ENCODE results near the gene FAIM2. TPM values are rescaled to one million over a fixed set of nuclear protein-coding genes. Genes with fewer than 3 reads are reported as not detected.

FAIM2 gene
- total RNA-seq, 2 donors from 2014 or later: 2.8 TPM

- Histone ChIP-seq H3K36me3 (no peaks in the 10 kb centered on the region), H3K4me3 (no peak overlapping the region), H3K9me3 (no peaks in the 10 kb centered on the region), H3K27me3 (replicated peaks; ENCODE audit: insufficient read depth) (no peaks in the 10 kb centered on the region), H3K4me1 (ENCODE audit: control insufficient read depth in 1 of 2, low read depth in 2 of 2) (no peaks in the 10 kb centered on the region), H3K27ac (no peak overlapping the region)
- no peak for DNase-seq (ENCODE audit: low spot score)
- TF ChIP-seq CTCF (IDR thresholded peaks at IDR 0.05): no peak
- ATAC-seq (ENCODE audit: insufficient number of reproducible peaks, low FRiP score, low read depth): no peak
Measured at GRCh38 chr12:49939307-49939706, 35.6 kb upstream of the FAIM2 start.

- no peak for DNase-seq (ENCODE audit: low spot score)
- Histone ChIP-seq H3K4me3 (no peak overlapping the region), H3K9me3 (no peaks in the 10 kb centered on the region), H3K27me3 (replicated peaks; ENCODE audit: insufficient read depth) (no peaks in the 10 kb centered on the region), H3K27ac (no peak overlapping the region), H3K36me3 (no peaks in the 10 kb centered on the region), H3K4me1 (ENCODE audit: control insufficient read depth in 1 of 2, low read depth in 2 of 2) (no peaks in the 10 kb centered on the region)
- ATAC-seq (ENCODE audit: insufficient number of reproducible peaks, low FRiP score, low read depth): no peak
- no peak for TF ChIP-seq CTCF (IDR thresholded peaks at IDR 0.05)
Measured at GRCh38 chr12:49937639-49938300, 34.1 kb upstream of the FAIM2 start.

- TF ChIP-seq CTCF (IDR thresholded peaks at IDR 0.05): no peak
Measured at GRCh38 chr12:49936925-49937324, 33.2 kb upstream of the FAIM2 start.

GRCh38 chr12:49934505-49934904 is 30.8 kb upstream of the FAIM2 start:
- Histone ChIP-seq H3K27me3 (replicated peaks; ENCODE audit: insufficient read depth) (no peaks in the 10 kb centered on the region), H3K27ac (no peak overlapping the region), H3K36me3 (no peaks in the 10 kb centered on the region), H3K9me3 (no peaks in the 10 kb centered on the region), H3K4me1 (ENCODE audit: control insufficient read depth in 1 of 2, low read depth in 2 of 2) (no peaks in the 10 kb centered on the region), H3K4me3 (no peak overlapping the region)
- ATAC-seq (ENCODE audit: insufficient number of reproducible peaks, low FRiP score, low read depth): no peak
- TF ChIP-seq CTCF (IDR thresholded peaks at IDR 0.05): no peak
- no peak for DNase-seq (ENCODE audit: low spot score)

More at GRCh38 chr12:49936925-49937324, 33.2 kb upstream of the FAIM2 start:
- no peaks in the 10 kb centered on the region for H3K36me3 ChIP-seq
- H3K27me3 ChIP-seq (replicated peaks; ENCODE audit: insufficient read depth): no peaks in the 10 kb centered on the region
- no peak overlapping the region for H3K27ac ChIP-seq
- H3K4me1 ChIP-seq (ENCODE audit: control insufficient read depth in 1 of 2, low read depth in 2 of 2): no peaks in the 10 kb centered on the region
- no peak overlapping the region for H3K4me3 ChIP-seq
- ATAC-seq (ENCODE audit: insufficient number of reproducible peaks, low FRiP score, low read depth) (no peak), DNase-seq (ENCODE audit: low spot score) (no peak)
- H3K9me3 ChIP-seq: no peaks in the 10 kb centered on the region

- ATAC-seq (ENCODE audit: insufficient number of reproducible peaks, low FRiP score, low read depth) (no peak), DNase-seq (ENCODE audit: low spot score) (no peak)
- no peaks in the 10 kb centered on the region for H3K36me3 ChIP-seq
- no peaks in the 10 kb centered on the region for H3K9me3 ChIP-seq
- H3K4me1 ChIP-seq (ENCODE audit: control insufficient read depth in 1 of 2, low read depth in 2 of 2): no peaks in the 10 kb centered on the region
- no peak overlapping the region for H3K27ac ChIP-seq
- H3K4me3 ChIP-seq: no peak overlapping the region
- H3K27me3 ChIP-seq (replicated peaks; ENCODE audit: insufficient read depth): no peaks in the 10 kb centered on the region
- TF ChIP-seq CTCF (IDR thresholded peaks at IDR 0.05): no peak
Measured at GRCh38 chr12:49933796-49934195, 30.1 kb upstream of the FAIM2 start.

Measured in thoracic aorta (tissue), 2 donors.